HepG2 (cell line): Measurements from ENCODE around the gene TM4SF5. TPM values are rescaled to one million over a fixed set of nuclear protein-coding genes. Genes with fewer than 3 reads are reported as not detected.

Source experiments
- ATRX ChIP-seq: sonication (generic); formaldehyde crosslinking; IDR thresholded peaks from 2 replicates; pipeline ENCODE4 v1.4.0; 2020; ENCODE audit warnings: missing genetic modification reagents, borderline replicate concordance
- CHD4 ChIP-seq: fragments of 200-600 bp; sonication (generic); IDR thresholded peaks from 2 replicates; pipeline ENCODE4 v1.7.0; 2017; ENCODE audit warnings: mild to moderate bottlenecking, low read length, borderline replicate concordance
- GABPA ChIP-seq, 2 experiments: IDR thresholded peaks; 2 replicates each; pipeline ENCODE4 v1.6.1; 2011 to 2016; ENCODE audit warnings: low read depth in 2 of 2, low read length in 1 of 2, missing biosample characterization in 1 of 2, missing genetic modification characterization in 1 of 2
- HNF1A ChIP-seq, 2 experiments: sonication (generic) in 1 of 2; formaldehyde crosslinking in 1 of 2; IDR thresholded peaks; 2 replicates each; pipeline versions ENCODE4 v1.4.0 to v1.6.1; 2016 to 2020; ENCODE audit warnings: borderline replicate concordance in 1 of 2, low read depth in 1 of 2, mild to moderate bottlenecking in 1 of 2, missing genetic modification reagents in 1 of 2
- IRX3 ChIP-seq: sonication (generic); formaldehyde crosslinking; IDR thresholded peaks from 2 replicates; pipeline ENCODE4 v1.8.1; 2023; ENCODE audit warnings: mild to moderate bottlenecking, low read depth, missing genetic modification reagents, borderline replicate concordance
- ISX ChIP-seq: sonication (generic); formaldehyde crosslinking; conservative IDR thresholded peaks from 2 replicates; pipeline ENCODE4 v1.5.0; 2020; ENCODE audit warnings: missing genetic modification reagents
- NONO ChIP-seq, 2 experiments: fragments of 450-650 bp in 1 of 2; sonication (generic) in 1 of 2; formaldehyde crosslinking in 1 of 2; IDR thresholded peaks in 1 of 2; conservative IDR thresholded peaks in 1 of 2; 2 replicates each; pipeline versions ENCODE4 v1.6.1 to v1.8.0; 2017 to 2022; ENCODE audit warnings: mild to moderate bottlenecking in 1 of 2, missing genetic modification reagents in 1 of 2, moderate library complexity in 1 of 2
- ONECUT2 ChIP-seq: sonication (generic); formaldehyde crosslinking; IDR thresholded peaks from 2 replicates; pipeline ENCODE4 v1.4.0; 2020; ENCODE audit warnings: missing genetic modification reagents
- PAX8 ChIP-seq: sonication (generic); formaldehyde crosslinking; IDR thresholded peaks from 2 replicates; pipeline ENCODE4 v1.8.0; 2022; ENCODE audit warnings: mild to moderate bottlenecking, missing genetic modification reagents, borderline replicate concordance
- RFXAP ChIP-seq: sonication (generic); formaldehyde crosslinking; IDR thresholded peaks from 2 replicates; pipeline ENCODE4 v1.4.0; 2020; ENCODE audit warnings: missing genetic modification reagents, borderline replicate concordance
- TBX2 ChIP-seq: sonication (generic); formaldehyde crosslinking; IDR thresholded peaks from 2 replicates; pipeline ENCODE4 v1.5.0; 2020; ENCODE audit warnings: missing genetic modification reagents, mild to moderate bottlenecking, borderline replicate concordance
- ZBTB7B ChIP-seq: sonication (generic); formaldehyde crosslinking; IDR thresholded peaks from 2 replicates; pipeline ENCODE4 v1.4.0; 2020; ENCODE audit warnings: missing genetic modification reagents
- ZFAT ChIP-seq: sonication (generic); formaldehyde crosslinking; conservative IDR thresholded peaks from 2 replicates; pipeline ENCODE4 v1.8.1; 2023; ENCODE audit warnings: missing genetic modification reagents, inconsistent platforms
- ZGPAT ChIP-seq: IDR thresholded peaks from 2 replicates; pipeline ENCODE4 v1.6.1; 2016; ENCODE audit warnings: mild to moderate bottlenecking
- ZNF382 ChIP-seq: sonication (generic); formaldehyde crosslinking; IDR thresholded peaks from 2 replicates; pipeline ENCODE4 v1.5.0; 2020; ENCODE audit warnings: missing genetic modification reagents, mild to moderate bottlenecking, borderline replicate concordance
- ZNF589 ChIP-seq: sonication (generic); formaldehyde crosslinking; conservative IDR thresholded peaks from 2 replicates; pipeline ENCODE4 v1.8.0; 2022; ENCODE audit warnings: mild to moderate bottlenecking, moderate library complexity, missing genetic modification reagents
- ZNF773 ChIP-seq: sonication (generic); formaldehyde crosslinking; IDR thresholded peaks from 2 replicates; pipeline ENCODE4 v1.4.0; 2020; ENCODE audit warnings: missing genetic modification reagents, borderline replicate concordance
- ZNF839 ChIP-seq: sonication (generic); formaldehyde crosslinking; IDR thresholded peaks from 2 replicates; pipeline ENCODE4 v1.4.0; 2020; ENCODE audit warnings: missing genetic modification reagents, mild to moderate bottlenecking, borderline replicate concordance
- ZSCAN12 ChIP-seq: sonication (generic); formaldehyde crosslinking; IDR thresholded peaks from 2 replicates; pipeline ENCODE4 v1.9.0; 2021; ENCODE audit warnings: mild to moderate bottlenecking, missing genetic modification reagents
- polyA plus RNA-seq, 8 experiments: library from polyadenylated mRNA; depleted of rRNA in 3 of 8; stranded (reverse) in 7 of 8; unstranded in 1 of 8; fragments of >200 nt; fragmentation: Illumina TruSeq in 4 of 8; extraction: Trizol in 4 of 8; gene quantifications; 2 replicates each; pipeline versions ENCODE4 v1.2.1 to v1.2.3, GENCODE V29; 2011 to 2016; ENCODE audit warnings: low read depth in 4 of 8, missing spikeins in 1 of 8, mixed read lengths in 1 of 8; ENCODE audit not compliant: insufficient read depth in 1 of 8
- total RNA-seq, 5 experiments: library from RNA; depleted of rRNA; stranded (reverse); fragments of >200 nt; fragmentation: Illumina TruSeq; extraction: Trizol; gene quantifications; 2 replicates each; pipeline ENCODE4 v1.2.3, GENCODE V29; 2016; ENCODE audit warnings: low read depth in 1 of 5
- TF ChIP-seq, protein P1 (sequence below): sonication (generic); formaldehyde crosslinking; IDR thresholded peaks from 2 replicates; pipeline ENCODE4 v1.4.0; 2020; ENCODE audit warnings: missing genetic modification reagents, mild to moderate bottlenecking, borderline replicate concordance

The TM4SF5 gene
- total and polyA plus RNA-seq, 2 of the 13 experiments (the other 11 are each of a cell fraction or from before 2014, with no cell fraction given), result 30.1 to 126 TPM

- no peak for TF ChIP-seq ZNF773
- TF ChIP-seq ZSCAN12 (CRISPR knock-in tag), result no peak
- TF ChIP-seq ONECUT2 (CRISPR knock-in tag), result no peak
- no peak for TF ChIP-seq ZFAT (CRISPR knock-in tag)
- no peak for TF ChIP-seq RFXAP (CRISPR knock-in tag)
- no peak for TF ChIP-seq PAX8
- TF ChIP-seq IRX3, result no peak
- no peak for TF ChIP-seq NONO (IDR thresholded peaks at IDR 0.05)
- TF ChIP-seq NONO (CRISPR knock-in tag; conservative IDR thresholded peaks at IDR 0.05), result no peak
- TF ChIP-seq ZNF839, result no peak
- no peak for TF ChIP-seq HNF1A (IDR thresholded peaks at IDR 0.05; ENCODE audit: low read depth)
- no peak for TF ChIP-seq HNF1A (CRISPR knock-in tag; IDR thresholded peaks at IDR 0.05; ENCODE audit: borderline replicate concordance)
- peak; percentile 96 for TF ChIP-seq CHD4
- 0 out of 2 replicates have a peak, but pooled peaks have one; percentile 26 for TF ChIP-seq TBX2 (CRISPR knock-in tag)
- no peak for TF ChIP-seq ZNF589 (CRISPR knock-in tag)
- no peak for TF ChIP-seq ISX (CRISPR knock-in tag)
- TF ChIP-seq, protein P1, sequence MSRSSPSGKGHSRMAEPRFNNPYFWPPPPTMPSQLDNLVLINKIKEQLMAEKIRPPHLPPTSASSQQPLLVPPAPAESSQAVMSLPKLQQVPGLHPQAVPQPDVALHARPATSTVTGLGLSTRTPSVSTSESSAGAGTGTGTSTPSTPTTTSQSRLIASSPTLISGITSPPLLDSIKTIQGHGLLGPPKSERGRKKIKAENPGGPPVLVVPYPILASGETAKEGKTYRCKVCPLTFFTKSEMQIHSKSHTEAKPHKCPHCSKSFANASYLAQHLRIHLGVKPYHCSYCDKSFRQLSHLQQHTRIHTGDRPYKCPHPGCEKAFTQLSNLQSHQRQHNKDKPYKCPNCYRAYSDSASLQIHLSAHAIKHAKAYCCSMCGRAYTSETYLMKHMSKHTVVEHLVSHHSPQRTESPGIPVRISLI (CRISPR knock-in tag), result peak; percentile 82
- no peak for TF ChIP-seq ATRX (CRISPR knock-in tag)
- TF ChIP-seq ZNF382 (CRISPR knock-in tag), result no peak
- TF ChIP-seq ZGPAT, result 0 out of 2 replicates have a peak, but pooled peaks have one; percentile 42
- TF ChIP-seq ZBTB7B (CRISPR knock-in tag), result no peak
- TF ChIP-seq GABPA (IDR thresholded peaks at IDR 0.05; ENCODE audit: low read depth, low read length), result no peak
- TF ChIP-seq GABPA (CRISPR knock-in tag; IDR thresholded peaks at IDR 0.05; ENCODE audit: low read depth), result peak; percentile 37; the same call in 1 of the 2 replicates
Measured at GRCh38 chr17:4751932-4752331, 19.8 kb upstream of the TM4SF5 start (continued).
